Hepatocyte (in vitro differentiated cells): Measurements from ENCODE around the gene POLR3K. TPM values are rescaled to one million over a fixed set of nuclear protein-coding genes. Genes with fewer than 3 reads are reported as not detected.

ENCODE experiments used
- DNase-seq: peaks from one replicate; pipeline ENCODE4 v3.0.0-alpha.2; 2016; ENCODE audit warnings: low spot score
- H2AFZ ChIP-seq: fragments of 200-600 bp; sonication (generic); 2 replicates; pipeline ENCODE4 v1.6.0; 2016; ENCODE audit warnings: antibody characterized with exemption, mild to moderate bottlenecking
- H3K27ac ChIP-seq: fragments of 200-600 bp; sonication (generic); 2 replicates; pipeline ENCODE4 v1.5.1; 2016; ENCODE audit warnings: mild to moderate bottlenecking
- H3K27me3 ChIP-seq: fragments of 200-600 bp; sonication (generic); 2 replicates; pipeline ENCODE4 v1.6.1; 2016
- H3K36me3 ChIP-seq: fragments of 200-600 bp; sonication (generic); replicated peaks from 2 replicates; pipeline ENCODE4 v1.5.1; 2016; ENCODE audit warnings: low read depth; ENCODE audit not compliant: insufficient read depth
- H3K4me1 ChIP-seq: fragments of 200-600 bp; sonication (generic); 2 replicates; pipeline ENCODE4 v1.5.1; 2016; ENCODE audit warnings: mild to moderate bottlenecking, moderate library complexity; ENCODE audit not compliant: insufficient read depth
- H3K4me2 ChIP-seq: fragments of 200-600 bp; sonication (generic); 2 replicates; pipeline ENCODE4 v1.6.0; 2016
- H3K4me3 ChIP-seq: fragments of 200-600 bp; sonication (generic); 2 replicates; pipeline ENCODE4 v1.5.1; 2016; ENCODE audit warnings: mild to moderate bottlenecking
- H3K79me2 ChIP-seq: fragments of 200-600 bp; sonication (generic); 2 replicates; pipeline ENCODE4 v1.6.0; 2017; ENCODE audit warnings: mild to moderate bottlenecking
- H3K9me2 ChIP-seq: fragments of 200-600 bp; sonication (generic); replicated peaks from 2 replicates; pipeline ENCODE4 v1.6.0; 2017; ENCODE audit warnings: mild to moderate bottlenecking; ENCODE audit not compliant: insufficient read depth
- H3K9me3 ChIP-seq: fragments of 200-600 bp; sonication (generic); 2 replicates; pipeline ENCODE4 v1.5.1; 2016; ENCODE audit warnings: low read depth, mild to moderate bottlenecking
- H4K20me1 ChIP-seq: fragments of 200-600 bp; sonication (generic); 2 replicates; pipeline ENCODE4 v1.6.0; 2016; ENCODE audit warnings: mild to moderate bottlenecking; ENCODE audit not compliant: insufficient read depth, poor library complexity, severe bottlenecking
- EZH2 ChIP-seq: fragments of 200-600 bp; sonication (generic); IDR thresholded peaks from 2 replicates; pipeline ENCODE4 v1.6.1; 2016; ENCODE audit warnings: antibody characterized with exemption, mild to moderate bottlenecking, borderline replicate concordance
- EZH2phosphoT487 ChIP-seq: fragments of 200-600 bp; sonication (generic); IDR thresholded peaks from one replicate; pipeline ENCODE4 v1.6.1; 2018; ENCODE audit warnings: antibody characterized with exemption, mild to moderate bottlenecking, low read depth, moderate library complexity; ENCODE audit not compliant: unreplicated experiment, severe bottlenecking
- WGBS: methylation state at CpG from one replicate; pipeline ENCODE4 v1.1.6; 2016; ENCODE audit warnings: low lambda C conversion rate; ENCODE audit errors: missing lambda C conversion rate; 5-methylcytosine and 5-hydroxymethylcytosine counted together
- polyA plus RNA-seq: library from polyadenylated mRNA; unstranded; fragments of >200 nt; fragmentation: Nextera tagmentation; extraction: Ambion mirVana; gene quantifications from 2 replicates; pipeline ENCODE4 v1.2.1, GENCODE V29; 2016
- total RNA-seq: library from RNA; depleted of rRNA; stranded (reverse); fragments of >200 nt; gene quantifications from 2 replicates; pipeline ENCODE4 v1.2.3, GENCODE V29; 2014
- TF ChIP-seq, protein P1 (sequence below): fragments of 200-600 bp; sonication (generic); IDR thresholded peaks from 2 replicates; pipeline ENCODE4 v1.5.1; 2016; ENCODE audit warnings: antibody characterized with exemption, mild to moderate bottlenecking; ENCODE audit not compliant: poor library complexity

The POLR3K gene
- total and polyA plus RNA-seq, 2 experiments from 2014 or later, result 2.7 to 12.5 TPM

DNA sequence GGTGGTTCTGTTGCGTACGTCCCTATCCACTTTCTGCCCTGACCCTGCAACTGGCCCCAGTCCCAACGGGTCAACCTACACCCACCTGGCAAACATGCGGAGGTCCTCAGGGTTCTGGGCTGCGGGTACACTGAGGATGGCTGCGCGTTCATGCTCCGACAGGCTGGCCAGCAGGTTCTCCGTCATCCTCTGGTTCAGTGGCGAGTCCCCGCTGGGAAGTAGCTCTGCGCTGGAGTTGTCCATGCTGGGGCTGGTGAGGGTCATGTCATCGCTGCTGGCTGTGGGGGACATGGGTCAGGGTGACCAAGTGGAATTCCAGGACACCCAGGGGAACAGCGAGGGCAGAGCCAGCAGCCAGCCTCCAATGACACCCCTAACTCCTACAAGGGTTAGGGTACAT, 35.2 kb upstream of the POLR3K start:
- TF ChIP-seq, protein P1, sequence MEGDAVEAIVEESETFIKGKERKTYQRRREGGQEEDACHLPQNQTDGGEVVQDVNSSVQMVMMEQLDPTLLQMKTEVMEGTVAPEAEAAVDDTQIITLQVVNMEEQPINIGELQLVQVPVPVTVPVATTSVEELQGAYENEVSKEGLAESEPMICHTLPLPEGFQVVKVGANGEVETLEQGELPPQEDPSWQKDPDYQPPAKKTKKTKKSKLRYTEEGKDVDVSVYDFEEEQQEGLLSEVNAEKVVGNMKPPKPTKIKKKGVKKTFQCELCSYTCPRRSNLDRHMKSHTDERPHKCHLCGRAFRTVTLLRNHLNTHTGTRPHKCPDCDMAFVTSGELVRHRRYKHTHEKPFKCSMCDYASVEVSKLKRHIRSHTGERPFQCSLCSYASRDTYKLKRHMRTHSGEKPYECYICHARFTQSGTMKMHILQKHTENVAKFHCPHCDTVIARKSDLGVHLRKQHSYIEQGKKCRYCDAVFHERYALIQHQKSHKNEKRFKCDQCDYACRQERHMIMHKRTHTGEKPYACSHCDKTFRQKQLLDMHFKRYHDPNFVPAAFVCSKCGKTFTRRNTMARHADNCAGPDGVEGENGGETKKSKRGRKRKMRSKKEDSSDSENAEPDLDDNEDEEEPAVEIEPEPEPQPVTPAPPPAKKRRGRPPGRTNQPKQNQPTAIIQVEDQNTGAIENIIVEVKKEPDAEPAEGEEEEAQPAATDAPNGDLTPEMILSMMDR, result no peak
- TF ChIP-seq EZH2phosphoT487 (no peak), EZH2 (no peak)
- no peak overlapping the region for H3K27ac ChIP-seq
- H3K27me3 ChIP-seq, result no peaks in the 10 kb centered on the region
- H2AFZ ChIP-seq, result no peak overlapping the region
- DNase-seq, result no peak
- no peaks in the 10 kb centered on the region for H3K9me3 ChIP-seq
- H3K36me3 ChIP-seq, result no peaks in the 10 kb centered on the region
- no peak overlapping the region for H3K4me2 ChIP-seq
- no peak overlapping the region for H3K4me3 ChIP-seq
- no peaks in the 10 kb centered on the region for H3K9me2 ChIP-seq
- no peaks in the 10 kb centered on the region for H3K79me2 ChIP-seq
- WGBS, result 99% methylated on average over 14 of the region's 14 CpGs
- H3K4me1 ChIP-seq, result no peaks in the 10 kb centered on the region
- H4K20me1 ChIP-seq, result no peaks in the 10 kb centered on the region

DNA sequence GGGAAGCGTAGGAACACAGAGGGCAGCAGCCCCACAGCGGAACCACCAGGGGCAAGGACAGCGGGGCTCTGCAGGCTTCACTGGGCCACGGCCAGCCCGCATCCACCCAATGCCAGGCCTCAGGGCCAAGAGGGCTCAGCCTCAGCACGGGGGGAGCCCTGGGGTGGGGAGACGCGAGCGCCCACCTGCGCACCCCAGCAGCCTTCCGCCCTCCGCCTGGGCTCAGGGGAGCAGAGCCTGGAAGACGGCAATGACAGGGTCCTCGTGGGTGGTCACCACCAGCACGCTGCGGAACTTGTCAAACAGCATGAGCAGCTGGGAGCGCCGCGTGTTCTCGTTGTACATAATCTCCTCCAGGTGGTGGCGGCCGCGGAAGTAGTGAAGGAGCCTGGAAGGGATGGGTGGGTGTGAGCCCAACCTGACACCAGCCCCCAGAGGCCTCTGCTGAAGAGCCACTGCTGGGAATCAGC, 33.1 kb upstream of the POLR3K start:
- no peaks in the 10 kb centered on the region for H3K27me3 ChIP-seq
- H3K4me2 ChIP-seq, result no peak overlapping the region
- H3K4me1 ChIP-seq, result no peaks in the 10 kb centered on the region
- H3K79me2 ChIP-seq, result no peaks in the 10 kb centered on the region
- TF ChIP-seq, protein P1, result no peak
- no peak for TF ChIP-seq EZH2phosphoT487
- no peak for TF ChIP-seq EZH2
- no peaks in the 10 kb centered on the region for H4K20me1 ChIP-seq
- H3K4me3 ChIP-seq, result no peak overlapping the region
- no peak for DNase-seq
- no peaks in the 10 kb centered on the region for H3K36me3 ChIP-seq
- 92% methylated on average over 23 of the region's 23 CpGs for WGBS
- H3K9me2 ChIP-seq, result no peaks in the 10 kb centered on the region
- H3K27ac ChIP-seq, result no peak overlapping the region
- no peak overlapping the region for H2AFZ ChIP-seq
- H3K9me3 ChIP-seq, result no peaks in the 10 kb centered on the region

DNA sequence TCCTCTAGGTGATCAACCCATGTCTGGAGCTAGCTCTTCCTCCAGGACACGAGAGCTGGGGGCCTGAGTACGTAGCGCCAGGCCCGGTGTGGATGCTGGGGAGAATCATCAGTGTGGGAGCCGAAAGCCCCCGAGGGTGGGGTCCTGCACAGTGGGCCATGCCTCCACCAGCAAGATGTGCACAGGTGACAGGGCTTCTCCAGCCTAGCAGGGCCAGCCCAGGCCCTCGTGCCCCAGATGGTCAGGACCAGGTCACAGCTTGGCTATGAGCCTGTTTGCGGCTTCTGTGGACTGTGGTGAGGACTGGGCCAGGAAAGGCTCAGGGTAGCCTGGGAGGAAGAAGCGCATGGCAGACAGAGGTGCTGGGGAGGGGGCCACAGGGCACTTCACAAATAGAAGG, 32.5 kb upstream of the POLR3K start:
- no peaks in the 10 kb centered on the region for H3K36me3 ChIP-seq
- no peak overlapping the region for H3K27ac ChIP-seq
- H4K20me1 ChIP-seq, result no peaks in the 10 kb centered on the region
- no peak overlapping the region for H3K4me2 ChIP-seq
- H3K4me3 ChIP-seq, result no peak overlapping the region
- H3K9me3 ChIP-seq, result no peaks in the 10 kb centered on the region
- no peak for DNase-seq
- no peaks in the 10 kb centered on the region for H3K9me2 ChIP-seq
- 82% methylated on average over 9 of the region's 9 CpGs for WGBS
- no peaks in the 10 kb centered on the region for H3K4me1 ChIP-seq
- no peaks in the 10 kb centered on the region for H3K79me2 ChIP-seq
- TF ChIP-seq, protein P1, result no peak
- no peak for TF ChIP-seq EZH2phosphoT487
- TF ChIP-seq EZH2, result no peak
- H3K27me3 ChIP-seq, result no peaks in the 10 kb centered on the region
- H2AFZ ChIP-seq, result no peak overlapping the region

DNA sequence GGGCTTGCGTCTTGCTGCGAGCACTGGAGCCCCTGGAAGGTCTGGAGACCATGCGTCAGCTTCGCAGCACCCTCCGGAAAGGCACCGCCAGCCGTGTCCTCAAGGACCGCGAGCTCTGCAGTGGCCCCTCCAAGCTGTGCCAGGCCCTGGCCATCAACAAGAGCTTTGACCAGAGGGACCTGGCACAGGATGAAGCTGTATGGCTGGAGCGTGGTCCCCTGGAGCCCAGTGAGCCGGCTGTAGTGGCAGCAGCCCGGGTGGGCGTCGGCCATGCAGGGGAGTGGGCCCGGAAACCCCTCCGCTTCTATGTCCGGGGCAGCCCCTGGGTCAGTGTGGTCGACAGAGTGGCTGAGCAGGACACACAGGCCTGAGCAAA, 32.0 kb upstream of the POLR3K start:
- no peaks in the 10 kb centered on the region for H3K9me3 ChIP-seq
- no peak overlapping the region for H3K4me2 ChIP-seq
- no peaks in the 10 kb centered on the region for H3K36me3 ChIP-seq
- no peaks in the 10 kb centered on the region for H3K4me1 ChIP-seq
- WGBS, result 93% methylated on average over 18 of the region's 18 CpGs
- no peak for DNase-seq
- no peak overlapping the region for H3K4me3 ChIP-seq
- H3K9me2 ChIP-seq, result no peaks in the 10 kb centered on the region
- H3K27me3 ChIP-seq, result no peaks in the 10 kb centered on the region
- H2AFZ ChIP-seq, result no peak overlapping the region
- no peak for TF ChIP-seq EZH2phosphoT487
- TF ChIP-seq, protein P1, result no peak
- TF ChIP-seq EZH2, result no peak
- no peak overlapping the region for H3K27ac ChIP-seq
- no peaks in the 10 kb centered on the region for H4K20me1 ChIP-seq
- no peaks in the 10 kb centered on the region for H3K79me2 ChIP-seq
